OCI-LY3 (cell line): ENCODE measurements around the gene CR1L.

Experiments
- CTCF ChIP-seq: fragments of 200-600, 300-600 bp; sonication (generic); IDR thresholded peaks from 2 replicates; pipeline ENCODE4 v1.5.1; 2014; ENCODE audit warnings: antibody characterized with exemption, low read length, low read depth
- EZH2phosphoT487 ChIP-seq: fragments of 200-600 bp; shearing (Covaris generic); IDR thresholded peaks from 2 replicates; pipeline ENCODE4 v1.6.1; 2018; ENCODE audit warnings: antibody characterized with exemption, mixed run types, low read depth

DNA sequence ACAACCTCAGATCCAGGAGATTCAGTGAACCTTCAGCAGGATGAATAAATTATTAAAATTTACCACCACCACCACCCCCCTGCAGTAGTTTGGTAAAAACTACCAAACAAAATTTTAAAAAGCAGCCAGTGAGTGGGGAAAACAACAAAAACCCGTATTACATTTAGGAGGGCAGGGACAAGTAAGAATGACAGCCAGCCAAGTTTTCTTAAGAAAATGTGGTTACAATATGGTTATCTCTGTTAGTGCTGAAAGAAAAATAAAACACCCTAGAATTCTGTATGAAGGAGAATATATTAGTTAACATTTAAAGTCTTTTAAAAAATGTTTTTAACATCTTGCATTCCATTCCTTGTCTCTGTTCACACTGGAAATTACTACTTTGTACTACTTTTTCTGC is 121.6 kb downstream of the CR1L start:
- no peak for TF ChIP-seq CTCF
- no peak for TF ChIP-seq EZH2phosphoT487
